Measurements from ENCODE around the gene HDAC2.

HDAC2 gene

DNA sequence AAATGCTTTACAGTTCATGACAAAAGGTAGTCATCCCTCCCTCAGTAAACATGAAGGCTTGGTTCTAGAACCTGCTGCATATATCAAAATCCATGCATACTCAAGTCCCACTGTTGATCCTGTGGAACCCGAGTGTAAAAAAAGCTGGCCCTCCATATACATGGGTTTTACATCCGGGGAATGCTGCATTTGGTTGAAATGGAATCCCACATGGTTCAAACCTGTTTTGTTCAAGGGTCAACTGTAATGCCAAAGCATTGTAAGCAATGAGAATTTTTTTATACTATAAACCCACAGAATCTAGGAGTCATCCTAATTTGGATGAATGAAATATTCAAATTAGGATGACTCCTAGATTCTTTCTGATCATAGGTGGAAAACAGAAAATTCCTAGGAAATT is 5.9 kb upstream of the HDAC2 start:
- DNase-seq (ENCODE audit: low read depth): no peak
- TF ChIP-seq, protein P1, sequence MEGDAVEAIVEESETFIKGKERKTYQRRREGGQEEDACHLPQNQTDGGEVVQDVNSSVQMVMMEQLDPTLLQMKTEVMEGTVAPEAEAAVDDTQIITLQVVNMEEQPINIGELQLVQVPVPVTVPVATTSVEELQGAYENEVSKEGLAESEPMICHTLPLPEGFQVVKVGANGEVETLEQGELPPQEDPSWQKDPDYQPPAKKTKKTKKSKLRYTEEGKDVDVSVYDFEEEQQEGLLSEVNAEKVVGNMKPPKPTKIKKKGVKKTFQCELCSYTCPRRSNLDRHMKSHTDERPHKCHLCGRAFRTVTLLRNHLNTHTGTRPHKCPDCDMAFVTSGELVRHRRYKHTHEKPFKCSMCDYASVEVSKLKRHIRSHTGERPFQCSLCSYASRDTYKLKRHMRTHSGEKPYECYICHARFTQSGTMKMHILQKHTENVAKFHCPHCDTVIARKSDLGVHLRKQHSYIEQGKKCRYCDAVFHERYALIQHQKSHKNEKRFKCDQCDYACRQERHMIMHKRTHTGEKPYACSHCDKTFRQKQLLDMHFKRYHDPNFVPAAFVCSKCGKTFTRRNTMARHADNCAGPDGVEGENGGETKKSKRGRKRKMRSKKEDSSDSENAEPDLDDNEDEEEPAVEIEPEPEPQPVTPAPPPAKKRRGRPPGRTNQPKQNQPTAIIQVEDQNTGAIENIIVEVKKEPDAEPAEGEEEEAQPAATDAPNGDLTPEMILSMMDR (IDR thresholded peaks at IDR 0.05; ENCODE audit: low read depth, low read length, missing control alignments): no peak
- H3K4me3 ChIP-seq (ENCODE audit: low read depth, low read length): no peak overlapping the region

DNA sequence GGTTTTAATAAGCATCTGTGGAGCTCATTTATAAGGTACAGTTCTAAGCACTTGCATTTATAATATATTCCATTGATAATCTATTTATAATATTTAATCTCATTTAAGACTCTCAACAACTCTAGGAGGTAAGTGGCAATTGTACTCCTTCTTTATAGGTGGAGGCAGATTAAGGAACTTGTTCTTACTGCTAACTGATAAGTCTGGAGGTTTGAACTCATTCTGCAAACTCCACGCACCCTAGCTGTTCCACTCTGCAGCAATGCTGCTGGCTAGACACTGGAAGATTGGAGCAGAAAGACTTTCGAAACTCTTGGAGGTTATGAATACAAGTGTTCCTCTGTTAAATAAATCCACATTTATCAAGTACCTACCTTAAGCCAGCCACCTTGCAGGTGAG is 793 bp upstream of the HDAC2 start:
- DNase-seq (ENCODE audit: low read depth): no peak
- TF ChIP-seq, protein P1 (IDR thresholded peaks at IDR 0.05; ENCODE audit: low read depth, low read length, missing control alignments): no peak
- peak overlapping the region; percentile 82 for H3K4me3 ChIP-seq (ENCODE audit: low read depth, low read length)

DNA sequence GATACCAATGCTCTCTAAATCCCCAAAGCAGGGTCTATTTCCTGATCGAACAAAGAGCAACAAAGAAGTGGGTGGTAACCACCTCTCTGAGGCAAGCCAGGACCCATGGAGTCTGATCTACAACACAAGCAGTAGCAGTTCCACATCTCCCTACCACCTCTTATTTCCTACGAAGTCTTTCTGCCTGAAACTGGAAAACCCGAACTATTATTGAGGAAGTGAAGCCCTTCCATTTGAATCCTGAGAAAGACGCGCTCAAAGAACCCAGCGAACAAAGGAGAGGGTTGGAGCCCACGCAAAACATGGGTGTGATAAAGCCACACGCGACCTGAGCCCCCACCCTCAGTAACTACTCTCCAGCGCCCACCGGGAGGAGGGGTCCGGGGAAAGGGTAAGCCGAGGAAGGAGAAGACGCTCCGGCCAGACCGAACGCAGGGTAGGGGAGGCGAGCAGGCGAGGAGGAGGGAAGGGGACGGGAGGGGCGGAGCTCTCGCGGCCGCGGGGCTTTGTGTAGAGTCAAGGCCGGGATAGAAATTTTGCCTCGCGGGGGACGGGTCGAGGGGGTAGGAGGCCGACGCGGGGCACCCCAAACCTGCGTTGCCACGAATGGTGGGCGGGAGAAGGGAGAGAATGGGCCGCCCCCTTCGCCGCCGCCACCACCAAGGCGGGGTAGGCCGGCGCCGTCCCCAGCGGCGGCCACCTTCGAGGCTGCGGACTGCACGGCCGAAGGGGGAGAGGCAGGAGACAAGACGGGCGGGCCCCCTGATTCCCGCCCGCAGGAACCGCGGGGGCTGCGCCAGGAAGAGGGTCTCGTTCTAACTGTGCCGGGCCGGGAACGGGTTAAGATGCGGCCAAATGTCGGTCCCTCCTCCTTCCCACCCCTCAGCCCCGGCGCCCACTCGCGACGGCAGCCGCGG is 802 bp downstream of the HDAC2 start:
- DNase-seq (ENCODE audit: low read depth): no peak
- TF ChIP-seq, protein P1 (IDR thresholded peaks at IDR 0.05; ENCODE audit: low read depth, low read length, missing control alignments): no peak
- H3K4me3 ChIP-seq (ENCODE audit: low read depth, low read length): peak overlapping the region; percentile 82

DNA sequence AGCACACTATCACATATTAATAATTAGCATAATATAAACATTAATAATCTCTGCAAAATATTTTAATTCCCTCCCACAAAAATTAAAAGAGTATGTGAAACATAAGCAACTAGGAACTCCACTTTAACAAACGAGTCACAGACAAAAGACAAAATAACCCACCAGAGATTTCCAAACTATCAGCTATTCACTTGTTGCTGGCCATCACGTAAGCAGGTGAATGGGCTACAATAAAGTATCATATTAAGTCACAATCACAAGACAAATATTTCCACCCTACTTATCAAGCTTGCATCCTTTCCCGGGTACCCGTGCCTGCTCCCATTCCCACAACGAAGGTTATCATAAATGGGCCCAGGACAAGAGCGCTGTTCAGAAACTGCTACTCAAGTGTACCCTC is 2.5 kb downstream of the HDAC2 start:
- no peak overlapping the region for H3K4me3 ChIP-seq (ENCODE audit: low read depth, low read length)
- TF ChIP-seq, protein P1 (IDR thresholded peaks at IDR 0.05; ENCODE audit: low read depth, low read length, missing control alignments): no peak
- DNase-seq (ENCODE audit: low read depth): no peak

DNA sequence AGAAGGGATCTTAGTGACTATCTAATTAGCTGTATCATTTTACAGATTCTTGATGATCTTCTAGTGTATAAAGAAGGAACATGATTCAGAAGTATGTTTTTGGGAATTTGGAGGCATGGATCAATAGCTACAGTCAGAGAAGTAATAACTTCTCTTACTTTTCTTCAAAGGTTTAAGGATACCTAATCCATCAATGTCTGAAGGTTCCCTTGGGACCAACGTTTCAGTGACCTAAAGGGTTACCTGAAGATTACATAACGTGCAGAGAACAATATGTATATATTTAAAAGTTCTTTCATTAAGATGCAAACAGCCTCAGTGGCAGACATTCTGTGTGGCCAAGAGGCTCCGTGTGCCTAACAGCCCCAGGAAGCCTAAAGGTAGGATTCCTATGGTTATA is 3.2 kb downstream of the HDAC2 start:
- no peak for DNase-seq (ENCODE audit: low read depth)
- TF ChIP-seq, protein P1 (IDR thresholded peaks at IDR 0.05; ENCODE audit: low read depth, low read length, missing control alignments): no peak
- H3K4me3 ChIP-seq (ENCODE audit: low read depth, low read length): no peak overlapping the region

DNA sequence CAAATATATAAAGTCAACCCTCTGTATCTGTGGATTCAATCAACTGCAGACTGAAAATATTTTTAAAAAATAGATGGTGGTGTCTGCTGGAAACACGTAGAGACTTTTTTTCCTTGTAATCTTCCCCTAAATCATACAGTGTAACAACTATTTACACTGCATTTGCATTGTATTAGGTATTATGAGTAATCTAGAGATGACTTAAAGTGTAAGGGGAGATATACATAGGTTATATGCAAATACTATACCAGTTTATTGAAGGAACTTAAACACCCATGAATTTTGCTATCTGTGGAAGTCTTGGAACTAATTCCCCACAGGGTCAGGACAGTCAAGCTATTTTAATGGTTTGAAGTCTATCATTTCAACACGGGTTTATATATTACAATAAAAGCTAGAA is 10.2 kb downstream of the HDAC2 start:
- TF ChIP-seq, protein P1 (IDR thresholded peaks at IDR 0.05; ENCODE audit: low read depth, low read length, missing control alignments): no peak
- no peak overlapping the region for H3K4me3 ChIP-seq (ENCODE audit: low read depth, low read length)
- no peak for DNase-seq (ENCODE audit: low read depth)

DNA sequence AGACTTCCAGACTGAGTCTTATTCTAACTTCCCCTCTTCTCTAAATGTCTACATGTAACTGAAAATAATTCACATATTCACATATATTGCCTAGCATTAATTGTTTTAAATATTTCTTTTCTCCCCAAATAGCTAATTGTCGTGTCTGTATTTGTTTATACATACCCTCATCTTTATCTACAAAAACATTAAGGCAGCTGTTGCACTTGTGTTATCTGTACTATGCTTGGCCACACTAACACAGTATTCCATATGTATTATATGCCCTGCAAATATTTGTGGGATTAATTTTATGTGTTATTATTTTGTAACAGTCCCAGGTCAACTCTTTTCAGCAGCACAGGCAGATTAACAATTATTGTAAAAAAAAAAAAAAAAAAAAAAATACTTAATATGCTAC is 11.7 kb downstream of the HDAC2 start:
- no peak overlapping the region for H3K4me3 ChIP-seq (ENCODE audit: low read depth, low read length)
- DNase-seq (ENCODE audit: low read depth): no peak
- TF ChIP-seq, protein P1 (IDR thresholded peaks at IDR 0.05; ENCODE audit: low read depth, low read length, missing control alignments): no peak
